ENCODE data around the gene RRAGC. TPM values are rescaled to one million over a fixed set of nuclear protein-coding genes. Genes with fewer than 3 reads are reported as not detected.

RRAGC gene
- total and polyA plus RNA-seq, 2 of the 13 experiments (the other 11 are each of a cell fraction or from before 2014, with no cell fraction given) = 7.6 to 8.0 TPM

DNA sequence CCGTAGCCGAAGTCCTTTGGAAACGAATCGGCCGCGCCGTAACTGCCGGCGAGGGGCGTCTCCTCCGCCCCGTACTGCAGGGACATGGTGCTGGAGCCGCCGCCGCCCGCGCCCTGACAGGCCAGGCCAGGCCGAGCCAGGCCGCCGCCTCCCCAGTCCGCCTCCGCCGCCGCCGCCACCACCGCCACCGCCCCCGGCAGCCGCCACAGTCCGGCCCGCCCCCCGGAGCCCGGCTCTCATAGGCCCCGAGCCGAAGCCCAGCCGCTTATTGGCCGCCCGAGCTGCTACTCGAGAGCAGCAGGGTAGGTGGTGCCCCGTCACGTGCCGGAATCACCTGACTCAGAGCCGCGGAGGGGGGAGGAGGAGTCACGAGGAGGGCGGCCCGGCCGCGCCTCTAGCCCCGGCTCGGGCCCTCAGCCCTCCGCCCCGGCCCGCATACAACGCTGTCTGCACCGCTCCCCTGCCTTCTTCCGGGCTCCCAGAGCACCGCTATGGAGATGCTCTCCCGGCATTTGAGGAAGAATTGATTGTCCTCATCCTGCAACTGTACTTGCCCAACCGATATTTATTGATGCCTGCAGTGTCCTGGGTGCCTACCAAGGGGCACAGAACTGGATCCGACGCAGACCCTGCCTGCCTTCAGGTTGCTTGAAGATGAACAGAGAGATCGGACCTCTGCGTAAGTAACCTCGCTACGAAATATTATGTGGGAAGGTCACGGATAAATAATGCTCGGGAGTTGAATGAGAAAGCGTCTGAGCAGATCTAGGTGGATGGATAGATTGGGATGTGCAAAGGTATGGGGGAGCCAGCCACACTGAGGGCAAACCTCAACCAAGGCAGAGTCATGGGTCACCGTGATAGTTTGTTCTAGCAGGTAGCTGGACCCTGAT lies at the start of gene RRAGC (continued):
- TF ChIP-seq, protein P1, sequence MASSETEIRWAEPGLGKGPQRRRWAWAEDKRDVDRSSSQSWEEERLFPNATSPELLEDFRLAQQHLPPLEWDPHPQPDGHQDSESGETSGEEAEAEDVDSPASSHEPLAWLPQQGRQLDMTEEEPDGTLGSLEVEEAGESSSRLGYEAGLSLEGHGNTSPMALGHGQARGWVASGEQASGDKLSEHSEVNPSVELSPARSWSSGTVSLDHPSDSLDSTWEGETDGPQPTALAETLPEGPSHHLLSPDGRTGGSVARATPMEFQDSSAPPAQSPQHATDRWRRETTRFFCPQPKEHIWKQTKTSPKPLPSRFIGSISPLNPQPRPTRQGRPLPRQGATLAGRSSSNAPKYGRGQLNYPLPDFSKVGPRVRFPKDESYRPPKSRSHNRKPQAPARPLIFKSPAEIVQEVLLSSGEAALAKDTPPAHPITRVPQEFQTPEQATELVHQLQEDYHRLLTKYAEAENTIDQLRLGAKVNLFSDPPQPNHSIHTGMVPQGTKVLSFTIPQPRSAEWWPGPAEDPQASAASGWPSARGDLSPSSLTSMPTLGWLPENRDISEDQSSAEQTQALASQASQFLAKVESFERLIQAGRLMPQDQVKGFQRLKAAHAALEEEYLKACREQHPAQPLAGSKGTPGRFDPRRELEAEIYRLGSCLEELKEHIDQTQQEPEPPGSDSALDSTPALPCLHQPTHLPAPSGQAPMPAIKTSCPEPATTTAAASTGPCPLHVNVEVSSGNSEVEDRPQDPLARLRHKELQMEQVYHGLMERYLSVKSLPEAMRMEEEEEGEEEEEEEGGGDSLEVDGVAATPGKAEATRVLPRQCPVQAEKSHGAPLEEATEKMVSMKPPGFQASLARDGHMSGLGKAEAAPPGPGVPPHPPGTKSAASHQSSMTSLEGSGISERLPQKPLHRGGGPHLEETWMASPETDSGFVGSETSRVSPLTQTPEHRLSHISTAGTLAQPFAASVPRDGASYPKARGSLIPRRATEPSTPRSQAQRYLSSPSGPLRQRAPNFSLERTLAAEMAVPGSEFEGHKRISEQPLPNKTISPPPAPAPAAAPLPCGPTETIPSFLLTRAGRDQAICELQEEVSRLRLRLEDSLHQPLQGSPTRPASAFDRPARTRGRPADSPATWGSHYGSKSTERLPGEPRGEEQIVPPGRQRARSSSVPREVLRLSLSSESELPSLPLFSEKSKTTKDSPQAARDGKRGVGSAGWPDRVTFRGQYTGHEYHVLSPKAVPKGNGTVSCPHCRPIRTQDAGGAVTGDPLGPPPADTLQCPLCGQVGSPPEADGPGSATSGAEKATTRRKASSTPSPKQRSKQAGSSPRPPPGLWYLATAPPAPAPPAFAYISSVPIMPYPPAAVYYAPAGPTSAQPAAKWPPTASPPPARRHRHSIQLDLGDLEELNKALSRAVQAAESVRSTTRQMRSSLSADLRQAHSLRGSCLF (CRISPR knock-in tag; IDR thresholded peaks at IDR 0.05; ENCODE audit: borderline replicate concordance) = no peak
- TF ChIP-seq, protein P2, sequence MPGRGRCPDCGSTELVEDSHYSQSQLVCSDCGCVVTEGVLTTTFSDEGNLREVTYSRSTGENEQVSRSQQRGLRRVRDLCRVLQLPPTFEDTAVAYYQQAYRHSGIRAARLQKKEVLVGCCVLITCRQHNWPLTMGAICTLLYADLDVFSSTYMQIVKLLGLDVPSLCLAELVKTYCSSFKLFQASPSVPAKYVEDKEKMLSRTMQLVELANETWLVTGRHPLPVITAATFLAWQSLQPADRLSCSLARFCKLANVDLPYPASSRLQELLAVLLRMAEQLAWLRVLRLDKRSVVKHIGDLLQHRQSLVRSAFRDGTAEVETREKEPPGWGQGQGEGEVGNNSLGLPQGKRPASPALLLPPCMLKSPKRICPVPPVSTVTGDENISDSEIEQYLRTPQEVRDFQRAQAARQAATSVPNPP (CRISPR knock-in tag; IDR thresholded peaks at IDR 0.05) = 0 out of 2 replicates have a peak, but pooled peaks have one; percentile 53
- TF ChIP-seq HCFC1 (IDR thresholded peaks at IDR 0.05; ENCODE audit: low read depth, low read length) (no peak), ZBTB20 (CRISPR knock-in tag; IDR thresholded peaks at IDR 0.05; ENCODE audit: borderline replicate concordance, low read depth) (no peak), NFE2 (CRISPR knock-in tag; IDR thresholded peaks at IDR 0.05) (no peak), KLF6 (CRISPR knock-in tag; IDR thresholded peaks at IDR 0.05) (peak; percentile 77; the same call in 1 of the 2 replicates), NFYC (CRISPR knock-in tag; IDR thresholded peaks at IDR 0.05) (peak; percentile 90), SUZ12 (IDR thresholded peaks at IDR 0.05; ENCODE audit: low read depth, low read length) (no peak), BCL6 (CRISPR knock-in tag; IDR thresholded peaks at IDR 0.05) (peak; percentile 47; the same call in 1 of the 2 replicates), MED1 (CRISPR knock-in tag; IDR thresholded peaks at IDR 0.05) (peak; percentile 59; the same call in 1 of the 2 replicates), ZNF432 (CRISPR knock-in tag; IDR thresholded peaks at IDR 0.05; ENCODE audit: borderline replicate concordance) (no peak), MAFK (conservative IDR thresholded peaks at IDR 0.05 in 1 of 2, IDR thresholded peaks at IDR 0.05 in 1 of 2; ENCODE audit: low read length in 2 of 2) (no peak)
- TF ChIP-seq, protein P3, sequence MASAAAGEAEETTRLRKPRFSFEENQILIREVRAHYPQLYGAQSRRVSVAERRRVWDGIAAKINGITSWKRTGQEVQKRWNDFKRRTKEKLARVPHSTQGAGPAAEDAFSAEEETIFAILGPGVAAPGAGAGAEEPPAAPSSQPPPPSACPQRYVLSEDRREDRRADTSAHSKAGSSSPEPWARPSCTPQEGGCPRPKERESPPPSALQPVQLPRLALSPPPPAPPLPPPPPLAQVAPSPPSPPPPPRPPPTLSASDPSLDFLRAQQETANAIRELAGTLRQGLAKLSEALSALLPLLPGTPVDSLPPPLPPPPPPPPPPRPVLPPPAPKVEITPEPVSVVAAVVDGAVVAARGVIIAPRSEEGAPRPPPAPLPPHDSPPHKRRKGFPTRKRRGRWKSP (CRISPR knock-in tag; IDR thresholded peaks at IDR 0.05) = 0 out of 2 replicates have a peak, but pooled peaks have one; percentile 33
- TF ChIP-seq, protein P4, sequence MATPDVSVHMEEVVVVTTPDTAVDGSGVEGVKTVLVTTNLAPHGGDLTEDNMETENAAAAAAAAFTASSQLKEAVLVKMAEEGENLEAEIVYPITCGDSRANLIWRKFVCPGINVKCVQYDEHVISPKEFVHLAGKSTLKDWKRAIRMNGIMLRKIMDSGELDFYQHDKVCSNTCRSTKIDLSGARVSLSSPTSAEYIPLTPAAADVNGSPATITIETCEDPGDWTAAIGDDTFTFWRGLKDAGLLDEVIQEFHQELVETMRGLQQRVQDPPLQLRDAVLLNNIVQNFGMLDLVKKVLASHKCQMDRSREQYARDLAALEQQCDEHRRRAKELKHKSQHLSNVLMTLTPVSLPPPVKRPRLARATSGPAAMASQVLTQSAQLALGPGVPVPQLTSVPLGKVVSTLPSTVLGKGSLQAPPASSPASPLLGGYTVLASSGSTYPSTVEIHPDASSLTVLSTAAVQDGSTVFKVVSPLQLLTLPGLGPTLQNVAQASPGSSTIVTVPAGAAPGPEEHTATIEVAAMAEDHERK (CRISPR knock-in tag; IDR thresholded peaks at IDR 0.05; ENCODE audit: low read depth) = no peak
- TF ChIP-seq, protein P5, sequence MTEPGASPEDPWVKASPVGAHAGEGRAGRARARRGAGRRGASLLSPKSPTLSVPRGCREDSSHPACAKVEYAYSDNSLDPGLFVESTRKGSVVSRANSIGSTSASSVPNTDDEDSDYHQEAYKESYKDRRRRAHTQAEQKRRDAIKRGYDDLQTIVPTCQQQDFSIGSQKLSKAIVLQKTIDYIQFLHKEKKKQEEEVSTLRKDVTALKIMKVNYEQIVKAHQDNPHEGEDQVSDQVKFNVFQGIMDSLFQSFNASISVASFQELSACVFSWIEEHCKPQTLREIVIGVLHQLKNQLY (CRISPR knock-in tag; IDR thresholded peaks at IDR 0.05) = peak; percentile 61; the same call in 1 of the 2 replicates
- TF ChIP-seq, protein P6, sequence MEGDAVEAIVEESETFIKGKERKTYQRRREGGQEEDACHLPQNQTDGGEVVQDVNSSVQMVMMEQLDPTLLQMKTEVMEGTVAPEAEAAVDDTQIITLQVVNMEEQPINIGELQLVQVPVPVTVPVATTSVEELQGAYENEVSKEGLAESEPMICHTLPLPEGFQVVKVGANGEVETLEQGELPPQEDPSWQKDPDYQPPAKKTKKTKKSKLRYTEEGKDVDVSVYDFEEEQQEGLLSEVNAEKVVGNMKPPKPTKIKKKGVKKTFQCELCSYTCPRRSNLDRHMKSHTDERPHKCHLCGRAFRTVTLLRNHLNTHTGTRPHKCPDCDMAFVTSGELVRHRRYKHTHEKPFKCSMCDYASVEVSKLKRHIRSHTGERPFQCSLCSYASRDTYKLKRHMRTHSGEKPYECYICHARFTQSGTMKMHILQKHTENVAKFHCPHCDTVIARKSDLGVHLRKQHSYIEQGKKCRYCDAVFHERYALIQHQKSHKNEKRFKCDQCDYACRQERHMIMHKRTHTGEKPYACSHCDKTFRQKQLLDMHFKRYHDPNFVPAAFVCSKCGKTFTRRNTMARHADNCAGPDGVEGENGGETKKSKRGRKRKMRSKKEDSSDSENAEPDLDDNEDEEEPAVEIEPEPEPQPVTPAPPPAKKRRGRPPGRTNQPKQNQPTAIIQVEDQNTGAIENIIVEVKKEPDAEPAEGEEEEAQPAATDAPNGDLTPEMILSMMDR (CRISPR knock-in tag; IDR thresholded peaks at IDR 0.05) = no peak
